Forelimb muscle (tissue), 1 donor: Measurements from ENCODE around the gene TMED4. TPM values are rescaled to one million over a fixed set of nuclear protein-coding genes. Genes with fewer than 3 reads are reported as not detected.

Experiments
- DNase-seq: peaks from one replicate; pipeline ENCODE4 v3.0.0-alpha.2; 2013; ENCODE audit warnings: low read depth
- polyA plus RNA-seq: library from polyadenylated mRNA; unstranded; fragments of 120-200 nt; gene quantifications from one replicate; pipeline ENCODE4 v1.2.1, GENCODE V29; 2013; ENCODE audit not compliant: insufficient read length

Gene TMED4
- polyA plus RNA-seq = 94.3 TPM

DNA sequence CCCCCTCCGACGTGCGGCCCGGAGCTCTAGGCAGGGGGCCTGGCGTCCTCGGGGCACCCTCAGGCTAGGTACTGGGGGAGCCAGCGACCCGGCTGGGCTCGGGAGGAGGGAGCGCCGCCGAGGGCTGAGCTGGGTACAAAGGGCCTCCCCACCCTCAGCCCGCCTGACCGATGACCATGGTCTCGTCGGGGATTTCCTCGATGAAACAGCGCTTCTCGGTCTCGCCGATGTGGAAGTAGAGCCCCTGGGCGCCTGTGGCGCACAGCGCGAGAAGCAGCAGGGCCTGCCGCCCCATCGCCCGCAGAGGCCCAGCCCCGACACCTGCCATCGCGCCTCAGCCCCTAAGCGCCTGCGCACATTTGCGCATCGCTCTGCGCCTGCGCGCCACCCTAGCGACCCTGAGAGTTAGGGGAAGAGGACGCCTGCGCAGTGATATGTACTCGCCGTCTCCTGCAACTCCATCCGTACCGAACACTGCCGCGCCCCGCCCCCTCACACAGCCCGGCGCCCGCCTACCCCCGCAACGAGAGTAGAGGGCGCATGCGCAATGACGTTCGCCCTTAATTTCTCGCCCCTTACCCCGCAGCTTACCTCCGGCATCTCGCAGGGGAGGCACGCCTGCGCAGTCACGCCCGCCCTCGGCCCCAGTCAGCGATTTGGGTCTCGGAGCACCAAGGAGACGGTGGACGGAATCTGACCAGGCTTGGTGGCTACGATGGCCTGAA lies at the start of gene TMED4:
Gene TMED4 (minus strand): TSS at position 353 of the 725 bp plus-strand sequence. CDS start 25 bp downstream, at position 328.
- peak; percentile 98 for DNase-seq

DNA sequence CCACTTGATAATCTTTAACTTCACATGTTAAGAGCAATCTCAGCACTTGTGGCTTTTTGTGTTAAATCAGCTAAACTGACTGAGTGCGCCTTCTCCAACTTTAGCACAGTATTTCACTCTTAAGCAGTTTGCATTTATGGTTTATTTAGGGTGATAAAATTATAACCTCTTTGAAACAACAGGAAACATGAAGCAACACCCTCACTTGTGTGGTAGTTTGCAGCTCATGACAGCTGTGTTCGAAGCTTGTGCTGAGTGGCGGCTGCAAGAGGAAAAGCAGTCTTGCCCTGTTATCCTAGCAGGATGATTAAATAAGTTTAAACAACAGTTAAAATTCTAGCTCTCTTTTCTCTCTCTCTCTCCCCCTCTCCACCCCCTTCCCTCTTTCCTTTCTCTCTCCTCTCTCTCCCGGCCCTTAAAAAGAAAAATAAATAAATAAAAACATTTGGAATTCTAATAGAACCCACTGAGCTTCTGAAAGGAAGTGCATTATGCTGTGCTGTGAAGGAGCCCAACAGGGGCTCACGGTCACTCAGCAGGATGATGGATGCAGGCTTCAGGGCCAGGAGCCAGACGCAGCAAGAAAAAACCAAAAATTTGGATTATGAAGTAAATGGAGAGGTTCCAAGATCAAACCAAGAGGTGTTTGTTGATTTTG lies 49.6 kb upstream of the TMED4 start:
- no peak for DNase-seq

- DNase-seq = no peak
Observed at GRCh38 chr7:44630792-44631457, 48.9 kb upstream of the TMED4 start.

GRCh38 chr7:44629829-44630522 lies 47.9 kb upstream of the TMED4 start:
- no peak for DNase-seq

DNA sequence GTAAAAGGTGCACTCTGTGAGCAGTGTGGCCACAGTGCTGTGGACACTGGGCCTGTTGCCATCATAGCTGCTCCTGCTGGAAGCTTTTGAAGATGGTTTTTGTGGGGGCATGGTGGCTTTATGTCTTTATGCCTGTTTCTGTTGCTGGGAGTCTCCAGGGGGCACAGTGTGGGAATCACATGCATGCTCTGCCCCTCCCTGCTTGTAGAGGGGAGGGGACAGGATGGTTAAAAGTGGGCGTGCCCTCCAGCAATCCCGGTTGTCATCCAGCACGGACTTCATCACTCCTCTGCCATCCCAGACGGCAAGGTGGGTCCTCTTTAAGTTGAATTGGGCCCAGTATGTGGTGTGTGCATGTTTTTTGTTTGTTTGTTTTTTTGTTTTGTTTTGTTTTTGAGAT lies 44.6 kb upstream of the TMED4 start:
- no peak for DNase-seq

- DNase-seq = no peak
Observed at GRCh38 chr7:44625526-44626471, 43.8 kb upstream of the TMED4 start.

- DNase-seq = no peak
Observed at GRCh38 chr7:44624318-44624717, 42.3 kb upstream of the TMED4 start.

- DNase-seq = no peak
Observed at GRCh38 chr7:44622342-44623151, 40.5 kb upstream of the TMED4 start.

- DNase-seq = no peak
Observed at GRCh38 chr7:44621750-44622103, 39.7 kb upstream of the TMED4 start.

DNA sequence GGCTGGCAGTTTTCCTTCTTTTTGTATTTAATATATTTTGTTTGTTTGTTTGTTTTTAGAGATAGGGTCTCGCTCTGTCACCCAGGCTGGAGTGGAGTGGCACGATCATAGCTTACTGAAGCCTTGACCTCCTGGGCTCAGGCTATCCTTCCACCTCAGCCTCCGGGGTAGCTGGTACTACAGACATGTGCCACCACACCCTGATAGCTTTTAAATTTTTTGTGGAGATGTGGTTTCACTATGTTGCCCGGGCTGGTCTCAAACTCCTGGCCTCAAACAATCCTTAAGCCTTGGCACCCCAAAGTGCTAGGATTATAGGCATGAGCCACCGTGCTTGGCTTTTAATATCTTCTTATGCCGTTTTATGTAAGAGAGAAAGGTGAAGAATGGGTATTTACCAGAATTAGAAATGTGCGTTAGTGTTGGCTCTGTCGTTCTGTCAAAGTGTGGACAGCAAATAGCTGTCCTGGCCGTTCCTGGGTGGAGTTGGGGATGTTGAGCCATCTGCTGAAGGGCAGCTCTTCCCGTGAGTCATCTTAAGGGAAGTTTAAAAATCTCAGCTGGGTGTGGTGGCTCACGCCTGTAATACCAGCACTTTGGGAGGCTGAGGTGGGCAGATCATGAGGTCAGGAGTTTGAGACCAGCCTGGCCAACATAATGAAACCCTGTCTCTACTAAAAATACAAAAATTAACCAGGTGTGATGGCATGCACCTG lies 39.2 kb upstream of the TMED4 start:
- no peak for DNase-seq

DNA sequence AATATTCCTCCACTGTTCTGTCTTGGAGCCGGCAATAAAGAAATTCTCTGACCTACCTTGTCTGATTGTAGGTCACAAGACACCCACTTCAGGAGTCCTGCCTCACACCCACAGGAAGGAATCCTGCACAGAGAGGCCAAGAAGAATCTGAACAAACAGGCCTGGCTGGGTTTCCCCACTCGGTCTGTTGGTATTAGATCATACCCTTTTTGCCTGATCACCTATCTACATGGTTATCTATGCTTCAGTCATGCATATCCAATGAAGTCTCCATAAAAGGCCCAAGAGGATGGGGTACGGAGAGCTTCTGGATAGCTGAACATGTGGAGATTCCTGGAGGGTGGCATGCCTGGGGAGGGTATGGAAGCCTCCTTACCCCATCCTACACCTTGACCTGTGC lies 36.7 kb upstream of the TMED4 start:
- no peak for DNase-seq

DNA sequence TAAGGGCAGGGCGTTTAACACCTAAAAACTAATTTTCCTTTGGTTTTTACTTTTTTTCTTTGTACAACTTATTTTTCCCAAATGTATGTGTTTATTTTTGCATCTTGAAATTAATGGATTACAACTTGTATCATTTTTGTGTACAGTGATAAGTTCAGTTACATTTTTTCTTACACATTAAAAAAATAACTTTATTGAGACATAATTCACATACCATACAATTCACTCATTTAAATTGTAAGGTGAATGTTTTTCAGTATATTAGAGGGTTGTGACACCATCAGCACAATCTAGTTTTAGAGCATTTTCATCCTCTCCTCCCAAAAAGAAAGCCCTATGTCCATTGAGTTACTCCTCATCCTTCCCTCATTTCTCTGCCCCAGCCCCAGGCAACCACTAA lies 36.0 kb upstream of the TMED4 start:
- no peak for DNase-seq

- DNase-seq = no peak
Observed at GRCh38 chr7:44617225-44617890, 35.3 kb upstream of the TMED4 start.

GRCh38 chr7:44616545-44616944 lies 34.5 kb upstream of the TMED4 start:
- no peak for DNase-seq

DNA sequence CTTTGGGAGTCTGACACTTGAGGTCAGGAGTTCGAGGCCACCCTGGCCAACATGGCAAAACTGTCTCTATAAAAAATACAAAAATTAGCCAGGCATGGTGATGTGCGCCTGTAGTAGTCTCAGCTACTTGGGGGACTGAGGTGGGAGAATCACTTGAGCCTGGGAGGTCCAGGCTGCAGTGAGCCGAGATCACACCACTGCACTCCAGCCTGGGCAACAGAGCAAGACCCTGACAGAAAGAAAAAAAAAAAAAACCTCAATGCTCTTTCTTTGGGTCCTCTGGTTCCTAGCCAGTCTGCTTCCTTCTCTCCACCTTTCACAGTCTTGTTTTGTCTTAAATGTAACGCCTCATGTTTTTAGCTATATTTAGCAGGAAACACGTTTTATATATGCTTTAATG lies 33.8 kb upstream of the TMED4 start:
- no peak for DNase-seq

DNA sequence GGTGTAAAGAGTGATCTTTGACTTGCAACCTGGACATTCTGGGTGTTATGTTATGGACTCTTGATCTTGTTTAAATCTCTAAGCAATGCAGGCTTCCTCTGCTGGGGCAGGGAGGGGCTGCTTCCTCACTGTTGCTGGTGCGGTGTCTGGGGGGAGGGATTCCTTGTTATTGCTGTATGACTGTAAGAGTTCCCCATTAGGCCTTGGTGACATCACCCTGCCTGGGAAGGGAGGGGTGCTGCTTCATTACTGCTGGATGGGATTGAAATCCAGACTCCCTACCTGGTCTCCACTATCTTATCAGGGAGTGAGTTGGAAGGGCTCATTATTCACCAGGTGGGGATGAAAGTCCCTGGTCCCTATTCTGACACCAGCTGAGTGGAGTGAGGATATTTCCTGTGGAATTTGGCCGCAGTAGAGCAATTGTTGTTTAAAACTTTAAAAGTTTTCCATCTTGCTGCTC lies 33.1 kb upstream of the TMED4 start:
- DNase-seq = no peak

DNA sequence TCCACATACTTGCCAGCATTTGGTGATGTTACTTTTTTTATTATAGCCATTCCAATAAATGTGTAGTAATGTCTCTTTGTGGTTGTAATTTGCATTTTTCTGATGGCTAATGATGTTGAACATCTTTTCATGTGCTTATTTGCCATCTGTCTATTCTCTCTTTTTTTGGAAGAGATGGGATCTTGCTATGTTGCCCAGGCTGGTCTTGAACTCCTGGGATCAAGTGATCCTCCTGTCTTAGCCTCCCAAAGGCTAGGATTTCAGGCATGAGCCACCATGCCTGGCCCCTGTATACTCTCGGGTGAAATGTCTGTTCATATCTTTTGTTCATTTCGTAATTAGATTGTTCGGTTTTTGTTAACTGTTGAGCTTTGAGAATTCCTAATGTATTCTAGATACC lies 27.8 kb upstream of the TMED4 start:
- no peak for DNase-seq

GRCh38 chr7:44608916-44609648 lies 27.1 kb upstream of the TMED4 start:
- DNase-seq = no peak
